Measurements from ENCODE around the gene GRPEL1.

GRCh38 chr4:7009564-7009963 lies 58.3 kb downstream of the GRPEL1 start:
- TF ChIP-seq CTCF (conservative IDR thresholded peaks at IDR 0.05; ENCODE audit: low read depth, low read length) (no peak), EZH2 (IDR thresholded peaks at IDR 0.05; ENCODE audit: borderline replicate concordance, low read depth, low read length, poor library complexity, severe bottlenecking) (no peak)
